H54 (cell line): ENCODE results near the gene ATP6V1G1.

Source experiments
- DNase-seq: peaks from one replicate; pipeline ENCODE4 v3.0.0; 2011; ENCODE audit warnings: low spot score, mixed read lengths; ENCODE audit not compliant: insufficient read length
- FAIRE-seq: peaks from 3 replicates; lab custom pipeline; 2011; peaks lifted over from hg19 to GRCh38; lab: Jason Lieb, UNC
- POLR2A ChIP-seq: IDR thresholded peaks from 2 replicates; pipeline ENCODE4 v1.6.1; 2011; ENCODE audit warnings: low read depth, mild to moderate bottlenecking, low read length

The ATP6V1G1 gene

GRCh38 chr9:114634387-114634786 lies 46.8 kb downstream of the ATP6V1G1 start:
- FAIRE-seq (no peak), DNase-seq (no peak)
- TF ChIP-seq POLR2A = no peak

GRCh38 chr9:114638404-114638803 lies 50.8 kb downstream of the ATP6V1G1 start:
- TF ChIP-seq POLR2A = no peak
- DNase-seq = no peak
- FAIRE-seq = no peak

GRCh38 chr9:114641967-114642366 lies 54.4 kb downstream of the ATP6V1G1 start:
- DNase-seq (no peak), FAIRE-seq (no peak)
- no peak for TF ChIP-seq POLR2A

- no peak for TF ChIP-seq POLR2A
- FAIRE-seq = no peak
- DNase-seq = no peak
Measured at GRCh38 chr9:114643001-114643400, 55.4 kb downstream of the ATP6V1G1 start.

GRCh38 chr9:114643896-114644295 lies 56.3 kb downstream of the ATP6V1G1 start:
- TF ChIP-seq POLR2A = no peak
- DNase-seq (no peak), FAIRE-seq (no peak)
